Large intestine (tissue), 3 donors: Measurements from ENCODE around the gene DGKG. TPM values are rescaled to one million over a fixed set of nuclear protein-coding genes. Genes with fewer than 3 reads are reported as not detected.

Source experiments
- DNase-seq, 2 donors: peaks; one replicate each; pipeline versions ENCODE4 v3.0.0 to v3.0.0-alpha.2; 2013
- H3K27ac ChIP-seq: one replicate; pipeline ENCODE4 v1.5.1; 2013; ENCODE audit warnings: low read length
- H3K27me3 ChIP-seq: 2 replicates; pipeline ENCODE4 v1.6.1; 2013; ENCODE audit warnings: low read length; ENCODE audit not compliant: control insufficient read depth, insufficient read depth
- H3K36me3 ChIP-seq: 2 replicates; pipeline ENCODE4 v1.6.1; 2013; ENCODE audit warnings: low read length; ENCODE audit not compliant: control insufficient read depth, insufficient read depth
- H3K4me1 ChIP-seq: one replicate; pipeline ENCODE4 v1.6.1; 2013; ENCODE audit warnings: low read length; ENCODE audit not compliant: control insufficient read depth, insufficient read depth
- H3K4me3 ChIP-seq: one replicate; pipeline ENCODE4 v1.5.1; 2013; ENCODE audit warnings: low read length
- H3K9me3 ChIP-seq: one replicate; pipeline ENCODE4 v1.6.1; 2013; ENCODE audit warnings: mild to moderate bottlenecking, low read depth, low read length, moderate library complexity; ENCODE audit not compliant: control insufficient read depth
- WGBS: methylation state at CpG from one replicate; pipeline ENCODE4 v1.1.5; 2013; ENCODE audit warnings: low lambda C conversion rate; ENCODE audit not compliant: insufficient coverage; 5-methylcytosine and 5-hydroxymethylcytosine counted together
- polyA plus RNA-seq: library from polyadenylated mRNA; unstranded; fragments of 120-200 nt; gene quantifications from one replicate; pipeline ENCODE4 v1.2.1, GENCODE V29; 2013

DGKG gene
- polyA plus RNA-seq, 1 donor = 4.8 TPM

DNA sequence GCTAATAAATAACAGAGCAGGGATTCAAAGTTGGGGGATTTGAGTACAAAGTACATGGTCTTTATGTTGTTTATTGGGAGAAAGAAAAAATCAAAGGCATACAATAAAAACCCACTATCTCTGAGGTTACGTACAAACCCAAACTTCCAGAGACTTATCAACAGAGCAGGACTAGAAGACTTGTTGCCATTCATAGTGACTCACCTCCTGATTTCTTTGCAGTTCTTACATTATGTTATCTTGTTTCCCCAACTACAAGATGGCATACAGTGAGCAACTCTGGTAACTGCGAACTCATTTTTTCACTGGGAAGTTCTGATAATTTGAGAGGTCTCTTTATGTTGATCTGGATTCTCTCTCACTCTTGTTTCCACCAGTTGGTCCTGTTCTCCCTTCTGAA is 172.5 kb downstream of the DGKG start:
- peak in 1 of 2 donors; percentile 17 for DNase-seq
- WGBS = no CpG with 5 or more reads among the region's 2 CpGs
- H3K9me3 ChIP-seq = no peaks in the 10 kb centered on the region
- H3K27ac ChIP-seq = no peak overlapping the region
- no peaks in the 10 kb centered on the region for H3K4me1 ChIP-seq
- no peak overlapping the region for H3K4me3 ChIP-seq
- H3K27me3 ChIP-seq = peaks cover 32% of the 10 kb centered on the region
- H3K36me3 ChIP-seq = no peaks in the 10 kb centered on the region

- H3K4me1 ChIP-seq = no peaks in the 10 kb centered on the region
- no peaks in the 10 kb centered on the region for H3K9me3 ChIP-seq
- no peak overlapping the region for H3K4me3 ChIP-seq
- H3K27ac ChIP-seq = no peak overlapping the region
- no peaks in the 10 kb centered on the region for H3K36me3 ChIP-seq
- no peak for DNase-seq
- H3K27me3 ChIP-seq = peaks cover 13% of the 10 kb centered on the region
- WGBS = 86% methylated on average over 1 of the region's 11 CpGs
These were observed 174.4 kb downstream of the DGKG start for GRCh38 chr3:186187401-186188275.

DNA sequence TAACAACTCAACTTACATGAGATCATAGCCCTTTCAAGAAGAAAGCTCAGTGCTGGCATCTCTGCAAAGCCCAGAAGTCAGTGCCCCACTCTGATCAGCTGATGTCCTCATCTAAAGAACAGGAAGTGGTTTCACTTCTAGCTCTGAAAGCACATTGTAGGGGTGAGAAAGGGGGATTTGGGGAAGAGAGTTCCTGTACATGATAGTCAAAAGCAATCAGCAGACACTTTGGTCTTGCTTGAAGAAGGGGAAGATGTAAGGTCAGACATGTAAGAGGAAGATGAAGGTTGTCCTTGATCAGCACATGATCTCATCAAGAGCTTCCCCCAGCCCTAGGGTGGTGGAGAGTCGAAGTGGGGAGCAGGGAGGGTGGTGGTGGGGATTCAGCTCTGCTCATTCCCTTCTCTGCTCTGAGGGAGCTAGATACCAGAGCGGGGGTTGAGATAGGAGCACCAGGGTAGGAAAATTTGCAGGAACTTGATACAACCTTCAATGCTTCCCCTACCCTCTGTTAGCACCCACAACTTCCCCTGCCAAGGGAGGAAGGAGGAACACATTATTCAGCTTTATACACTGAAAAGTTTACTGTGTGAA is 176.7 kb downstream of the DGKG start:
- H3K36me3 ChIP-seq = no peaks in the 10 kb centered on the region
- no peaks in the 10 kb centered on the region for H3K9me3 ChIP-seq
- no peak overlapping the region for H3K4me3 ChIP-seq
- no CpG with 5 or more reads among the region's 2 CpGs for WGBS
- no peaks in the 10 kb centered on the region for H3K27me3 ChIP-seq
- no peak overlapping the region for H3K27ac ChIP-seq
- no peak for DNase-seq
- H3K4me1 ChIP-seq = no peaks in the 10 kb centered on the region

GRCh38 chr3:186184021-186184420 is 178.0 kb downstream of the DGKG start:
- Histone ChIP-seq H3K4me1 (no peaks in the 10 kb centered on the region), H3K36me3 (no peaks in the 10 kb centered on the region), H3K27ac (no peak overlapping the region), H3K4me3 (no peak overlapping the region), H3K27me3 (no peaks in the 10 kb centered on the region), H3K9me3 (no peaks in the 10 kb centered on the region)
- WGBS = 100% methylated on average over 1 of the region's 2 CpGs
- DNase-seq = no peak

GRCh38 chr3:186182850-186183249 is 179.2 kb downstream of the DGKG start:
- no peak for DNase-seq
- no peaks in the 10 kb centered on the region for H3K9me3 ChIP-seq
- H3K27ac ChIP-seq = no peak overlapping the region
- no peaks in the 10 kb centered on the region for H3K27me3 ChIP-seq
- no peak overlapping the region for H3K4me3 ChIP-seq
- no peaks in the 10 kb centered on the region for H3K4me1 ChIP-seq
- 100% methylated on average over 1 of the region's 6 CpGs for WGBS
- H3K36me3 ChIP-seq = no peaks in the 10 kb centered on the region

DNA sequence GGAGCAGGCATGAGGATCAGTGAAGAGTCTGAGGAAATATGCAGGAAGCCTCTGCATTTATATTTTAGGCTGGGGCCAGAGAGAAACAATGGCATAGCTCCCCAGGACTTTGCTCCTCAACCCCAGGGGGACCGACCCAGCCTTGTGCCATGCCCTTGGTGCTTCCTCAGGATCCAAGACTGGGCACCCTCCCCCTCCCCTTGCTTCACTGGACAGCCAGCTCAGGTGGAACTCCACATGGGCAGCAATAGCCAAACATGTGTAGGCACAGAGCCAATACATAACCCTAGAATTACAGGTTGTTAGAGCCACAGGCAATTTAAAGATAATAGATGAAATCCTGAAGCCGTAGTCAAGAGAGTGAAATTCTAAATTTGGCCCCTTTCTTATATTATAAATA is 180.1 kb downstream of the DGKG start:
- no peak for DNase-seq
- H3K4me3 ChIP-seq = no peak overlapping the region
- H3K9me3 ChIP-seq = no peaks in the 10 kb centered on the region
- no peaks in the 10 kb centered on the region for H3K27me3 ChIP-seq
- no peak overlapping the region for H3K27ac ChIP-seq
- no peaks in the 10 kb centered on the region for H3K4me1 ChIP-seq
- H3K36me3 ChIP-seq = no peaks in the 10 kb centered on the region
- 88% methylated on average over 1 of the region's 2 CpGs for WGBS

DNA sequence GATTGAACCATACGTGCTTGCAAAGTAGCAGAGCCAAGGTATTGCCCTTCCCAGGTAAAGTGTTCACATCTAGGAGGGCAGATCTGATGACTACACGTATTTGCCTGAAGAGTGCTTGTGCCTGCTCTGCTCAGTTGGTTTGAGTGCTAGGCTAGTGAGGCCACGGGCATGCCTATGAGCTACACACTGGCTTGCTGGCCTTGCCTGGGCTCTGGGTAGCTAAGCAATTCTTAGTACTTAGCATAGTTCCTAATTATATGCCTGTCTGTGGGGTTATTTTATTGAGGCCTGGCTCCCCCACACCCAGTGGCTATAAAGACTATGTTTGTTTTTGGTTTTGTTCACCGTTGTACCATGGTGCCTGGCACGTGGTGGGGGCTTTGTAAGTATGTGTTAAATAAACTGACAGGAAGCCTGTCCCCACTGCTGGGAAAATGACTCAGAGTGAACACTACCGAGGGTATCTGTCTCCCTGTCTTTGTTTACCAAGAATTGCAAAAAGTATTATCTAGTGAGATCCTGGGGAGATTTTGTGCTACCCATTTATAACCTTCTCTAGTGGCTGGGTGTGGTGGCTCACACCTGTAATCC is 181.0 kb downstream of the DGKG start:
- Histone ChIP-seq H3K4me3 (no peak overlapping the region), H3K27ac (no peak overlapping the region), H3K9me3 (no peaks in the 10 kb centered on the region), H3K27me3 (no peaks in the 10 kb centered on the region), H3K4me1 (no peaks in the 10 kb centered on the region), H3K36me3 (no peaks in the 10 kb centered on the region)
- no peak for DNase-seq
- WGBS = no CpG with 5 or more reads among the region's 6 CpGs

- Histone ChIP-seq H3K27ac (no peak overlapping the region), H3K27me3 (no peaks in the 10 kb centered on the region), H3K36me3 (no peaks in the 10 kb centered on the region), H3K4me1 (no peaks in the 10 kb centered on the region), H3K9me3 (no peaks in the 10 kb centered on the region), H3K4me3 (no peak overlapping the region)
- DNase-seq = no peak
- no CpG with 5 or more reads among the region's 5 CpGs for WGBS
These were observed 181.9 kb downstream of the DGKG start for GRCh38 chr3:186180151-186180550.

DNA sequence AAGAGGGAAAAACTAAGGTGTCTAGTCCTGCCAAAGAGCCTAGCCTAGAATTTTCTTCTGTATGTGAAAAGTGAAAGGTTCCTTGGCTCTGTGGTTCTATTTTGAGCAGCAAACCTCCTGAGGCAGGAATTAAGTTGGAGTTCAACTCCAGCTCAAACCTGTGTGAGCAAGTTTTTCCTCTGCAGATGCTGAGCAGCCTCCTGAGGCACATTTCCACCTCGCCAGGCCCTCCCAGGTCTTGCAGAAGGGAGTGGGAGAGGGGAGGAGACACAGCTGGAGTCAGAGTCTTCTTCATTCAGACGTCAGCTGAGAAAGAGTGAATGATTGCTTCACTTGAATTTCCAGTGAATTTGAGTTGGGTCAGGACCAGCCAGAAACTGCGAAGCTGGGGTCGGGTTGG is 183.6 kb downstream of the DGKG start:
- no CpG with 5 or more reads among the region's 4 CpGs for WGBS
- Histone ChIP-seq H3K4me1 (no peaks in the 10 kb centered on the region), H3K9me3 (no peaks in the 10 kb centered on the region), H3K27me3 (no peaks in the 10 kb centered on the region), H3K36me3 (no peaks in the 10 kb centered on the region), H3K4me3 (no peak overlapping the region), H3K27ac (no peak overlapping the region)
- no peak for DNase-seq

DNA sequence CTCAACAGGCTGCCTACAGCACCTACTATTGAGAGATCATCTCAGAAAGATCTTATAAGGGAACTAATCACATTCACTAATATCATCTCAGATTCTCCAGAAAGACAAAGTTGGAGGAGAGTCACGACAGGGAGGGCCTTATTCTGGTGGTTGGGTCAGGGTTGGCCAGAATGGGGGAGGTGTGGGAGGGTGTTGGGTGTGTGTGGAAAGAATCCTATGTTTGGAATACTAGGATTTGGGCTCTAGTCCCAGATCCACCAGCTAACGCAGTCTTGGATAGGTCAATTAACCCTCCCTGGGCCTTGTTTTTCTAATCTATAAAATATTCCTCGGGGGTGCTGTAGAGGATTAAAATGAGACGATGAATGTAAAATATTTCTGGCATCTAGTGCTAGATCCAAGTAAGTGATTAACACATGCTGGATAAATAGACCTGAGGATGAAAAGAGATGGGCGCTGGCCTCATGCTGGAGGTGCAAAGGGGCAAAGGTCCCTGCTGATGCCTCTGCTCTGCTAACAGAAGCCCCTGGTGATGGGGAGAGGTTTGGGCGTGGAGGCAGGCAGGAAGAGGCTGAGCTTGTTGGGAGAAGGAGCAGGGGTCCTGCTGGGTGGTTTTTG is 185.6 kb downstream of the DGKG start:
- Histone ChIP-seq H3K36me3 (no peaks in the 10 kb centered on the region), H3K4me3 (no peak overlapping the region), H3K27ac (no peak overlapping the region), H3K4me1 (no peaks in the 10 kb centered on the region), H3K9me3 (no peaks in the 10 kb centered on the region), H3K27me3 (no peaks in the 10 kb centered on the region)
- no CpG with 5 or more reads among the region's 6 CpGs for WGBS
- DNase-seq = no peak
